Uterus (tissue), 2 donors: ENCODE results near the gene ATP6AP2.

ENCODE experiments used
- CTCF ChIP-seq, 4 experiments: fragments of 200-600 bp in 2 of 4; fragments of 450-650 bp in 2 of 4; sonication (generic) in 2 of 4; IDR thresholded peaks; one replicate each; pipeline ENCODE4 v1.5.1; 2016 to 2019; ENCODE audit warnings: antibody characterized with exemption in 4 of 4, mild to moderate bottlenecking in 2 of 4, moderate library complexity in 1 of 4
- POLR2A ChIP-seq, 2 donors: fragments of 450-650 bp; IDR thresholded peaks; one replicate each; pipeline ENCODE4 v1.6.1; 2016; ENCODE audit warnings: antibody characterized with exemption in 2 of 2, mild to moderate bottlenecking in 1 of 2, moderate library complexity in 1 of 2

GRCh38 chrX:40644176-40644575 lies 63.4 kb downstream of the ATP6AP2 start:
- TF ChIP-seq CTCF (IDR thresholded peaks at IDR 0.05) (no peak), POLR2A (IDR thresholded peaks at IDR 0.05) (no peak)
